HepG2 (cell line): ENCODE data around the gene TRAF5.
"Not testable (repeated sequence)": the region's sequence is repeated elsewhere in the genome, so short reads cannot be mapped to it uniquely, and the experiment has no call there.

Experiments
- CTCF ChIP-seq: sonication (generic); formaldehyde crosslinking; IDR thresholded peaks from 2 replicates; pipeline ENCODE4 v1.5.0; 2020; ENCODE audit warnings: mild to moderate bottlenecking, missing genetic modification reagents, moderate library complexity
- GABPB1 ChIP-seq: IDR thresholded peaks from 2 replicates; pipeline ENCODE4 v1.6.1; 2016; ENCODE audit warnings: mild to moderate bottlenecking, missing genetic modification reagents, moderate library complexity, missing compliant biosample characterization
- NFE2 ChIP-seq: sonication (generic); formaldehyde crosslinking; IDR thresholded peaks from 2 replicates; pipeline ENCODE4 v1.4.0; 2020; ENCODE audit warnings: missing genetic modification reagents
- RXRA ChIP-seq: sonication (generic); formaldehyde crosslinking; IDR thresholded peaks from 2 replicates; pipeline ENCODE4 v1.5.1; 2020; ENCODE audit warnings: missing genetic modification reagents
- XBP1 ChIP-seq: sonication (generic); formaldehyde crosslinking; IDR thresholded peaks from 2 replicates; pipeline ENCODE4 v1.5.0; 2020; ENCODE audit warnings: missing genetic modification reagents

GRCh38 chr1:211321646-211322045 is 5.0 kb upstream of the TRAF5 start:
- not testable (repeated sequence) for TF ChIP-seq XBP1 (CRISPR knock-in tag); NFE2 (CRISPR knock-in tag); RXRA (CRISPR knock-in tag); CTCF; GABPB1 (CRISPR knock-in tag)
